Glutamatergic neuron (in vitro differentiated cells): Measurements from ENCODE around the gene ACAP2. TPM values are rescaled to one million over a fixed set of nuclear protein-coding genes. Genes with fewer than 3 reads are reported as not detected.

Source experiments
- DNase-seq: peaks from one replicate; pipeline ENCODE4 v3.0.0; 2022
- H3K27ac Mint-ChIP-seq: one replicate; pipeline ENCODE4 v1.8.0; 2020; ENCODE audit warnings: mild to moderate bottlenecking, mixed read lengths, inconsistent platforms; ENCODE audit not compliant: unreplicated experiment
- H3K27me3 Mint-ChIP-seq: one replicate; pipeline ENCODE4 v1.8.0; 2020; ENCODE audit warnings: mild to moderate bottlenecking, moderate library complexity, mixed read lengths, inconsistent platforms; ENCODE audit not compliant: unreplicated experiment
- H3K36me3 Mint-ChIP-seq: one replicate; pipeline ENCODE4 v1.8.0; 2020; ENCODE audit warnings: mild to moderate bottlenecking, mixed read lengths, inconsistent platforms; ENCODE audit not compliant: unreplicated experiment
- H3K4me1 Mint-ChIP-seq: one replicate; pipeline ENCODE4 v1.8.0; 2020; ENCODE audit warnings: mild to moderate bottlenecking, low read depth, mixed read lengths, inconsistent platforms; ENCODE audit not compliant: unreplicated experiment
- H3K4me3 Mint-ChIP-seq: one replicate; pipeline ENCODE4 v1.8.0; 2020; ENCODE audit warnings: mild to moderate bottlenecking, mixed read lengths, inconsistent platforms; ENCODE audit not compliant: unreplicated experiment
- H3K9me3 Mint-ChIP-seq: one replicate; pipeline ENCODE4 v1.8.0; 2020; ENCODE audit warnings: mild to moderate bottlenecking, moderate library complexity, mixed read lengths, inconsistent platforms; ENCODE audit not compliant: unreplicated experiment
- total RNA-seq: library from RNA; stranded (reverse); fragmentation: NEBNext Ultra II Directional; extraction: Animal tissue kit (Norgen Biotek cat#: 25700); gene quantifications from one replicate; pipeline ENCODE4 v1.2.1, GENCODE V29; 2021; ENCODE audit not compliant: unreplicated experiment
- TF ChIP-seq, protein P1 (sequence below): fragments of 200-600 bp; sonication (generic); IDR thresholded peaks from one replicate; pipeline ENCODE4 v1.5.0; 2021; ENCODE audit not compliant: partially characterized antibody, unreplicated experiment

The ACAP2 gene
- total RNA-seq, 1 donor from 2014 or later = 60.9 TPM

DNA sequence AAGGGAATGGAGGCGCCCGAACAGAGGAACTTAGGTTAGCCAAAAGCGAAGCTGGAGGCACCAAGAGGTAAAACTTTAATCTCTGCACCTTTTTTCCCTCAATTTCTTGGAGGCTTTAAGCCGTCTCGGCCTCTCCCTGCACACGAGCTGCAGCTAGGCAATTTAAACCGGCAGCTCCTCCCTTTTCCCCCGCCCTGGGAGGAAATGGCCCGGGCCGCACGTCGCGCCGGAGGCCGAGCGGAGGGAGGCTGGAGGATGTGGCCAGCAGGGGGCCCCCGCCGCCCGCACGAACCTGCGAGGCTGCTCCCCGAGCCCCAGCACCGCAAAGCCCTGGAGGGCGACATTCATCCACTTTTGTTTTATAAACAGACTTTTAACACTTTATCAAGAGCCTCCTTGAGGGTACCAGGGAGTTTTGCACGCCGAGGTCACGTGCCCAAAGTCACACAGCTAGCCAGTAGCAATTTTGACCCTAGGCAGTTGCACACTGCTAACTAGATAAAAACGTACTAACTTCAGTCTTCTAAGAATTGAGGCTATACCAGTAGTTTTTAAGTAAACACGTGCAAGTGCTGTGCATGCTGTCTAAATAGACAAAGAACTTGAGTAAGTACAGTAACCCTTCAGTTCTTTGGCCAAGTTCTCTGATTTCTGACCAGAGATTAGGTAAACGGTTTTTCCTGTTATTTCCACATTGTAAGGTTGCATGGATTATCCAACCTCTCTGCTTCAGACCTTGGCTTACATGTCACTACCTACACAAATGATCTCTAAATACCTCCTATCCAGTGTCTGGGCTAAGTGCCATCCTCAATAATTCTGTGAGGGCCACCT lies 171.2 kb downstream of the ACAP2 start:
- H3K4me3 Mint-ChIP-seq = peak overlapping the region; percentile 88
- no peaks in the 10 kb centered on the region for H3K36me3 Mint-ChIP-seq
- peak overlapping the region; percentile 38 for H3K27ac Mint-ChIP-seq
- peak; percentile 94 for DNase-seq
- TF ChIP-seq, protein P1, sequence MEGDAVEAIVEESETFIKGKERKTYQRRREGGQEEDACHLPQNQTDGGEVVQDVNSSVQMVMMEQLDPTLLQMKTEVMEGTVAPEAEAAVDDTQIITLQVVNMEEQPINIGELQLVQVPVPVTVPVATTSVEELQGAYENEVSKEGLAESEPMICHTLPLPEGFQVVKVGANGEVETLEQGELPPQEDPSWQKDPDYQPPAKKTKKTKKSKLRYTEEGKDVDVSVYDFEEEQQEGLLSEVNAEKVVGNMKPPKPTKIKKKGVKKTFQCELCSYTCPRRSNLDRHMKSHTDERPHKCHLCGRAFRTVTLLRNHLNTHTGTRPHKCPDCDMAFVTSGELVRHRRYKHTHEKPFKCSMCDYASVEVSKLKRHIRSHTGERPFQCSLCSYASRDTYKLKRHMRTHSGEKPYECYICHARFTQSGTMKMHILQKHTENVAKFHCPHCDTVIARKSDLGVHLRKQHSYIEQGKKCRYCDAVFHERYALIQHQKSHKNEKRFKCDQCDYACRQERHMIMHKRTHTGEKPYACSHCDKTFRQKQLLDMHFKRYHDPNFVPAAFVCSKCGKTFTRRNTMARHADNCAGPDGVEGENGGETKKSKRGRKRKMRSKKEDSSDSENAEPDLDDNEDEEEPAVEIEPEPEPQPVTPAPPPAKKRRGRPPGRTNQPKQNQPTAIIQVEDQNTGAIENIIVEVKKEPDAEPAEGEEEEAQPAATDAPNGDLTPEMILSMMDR = peak; percentile 92
- peaks cover 8% of the 10 kb centered on the region for H3K27me3 Mint-ChIP-seq
- peaks cover 7% of the 10 kb centered on the region for H3K9me3 Mint-ChIP-seq
- peaks cover 19% of the 10 kb centered on the region for H3K4me1 Mint-ChIP-seq

DNA sequence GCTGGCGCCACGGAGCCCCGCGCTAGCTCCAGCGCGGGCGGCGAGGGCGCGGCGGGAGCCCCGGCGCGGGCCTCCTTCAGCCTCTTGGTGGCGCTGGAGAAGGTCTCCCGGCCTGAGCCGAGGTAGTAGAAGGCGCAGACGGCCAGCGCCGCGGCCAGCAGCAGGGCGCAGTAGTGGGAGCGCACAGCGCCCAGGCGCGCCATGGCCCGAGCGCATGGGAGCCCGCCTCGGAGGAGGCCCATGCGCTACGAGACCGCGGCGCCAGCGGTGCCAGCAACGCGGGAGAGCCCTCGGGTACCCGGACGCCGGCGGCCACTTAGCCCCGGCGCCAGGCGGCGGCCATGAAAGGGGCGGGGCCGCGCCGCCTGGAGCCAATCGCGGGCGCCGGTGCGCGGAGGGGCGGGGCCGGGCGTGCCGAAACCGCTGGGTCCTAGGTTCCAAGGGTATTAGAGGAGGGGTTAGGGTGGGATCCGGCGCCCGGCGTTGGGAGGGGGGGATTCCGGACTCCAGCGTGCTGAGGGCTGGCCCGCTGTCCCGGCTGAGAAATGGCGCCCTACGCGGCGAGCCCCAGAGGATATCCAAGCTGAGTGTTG lies 171.9 kb downstream of the ACAP2 start, which contains the start of gene XXYLT1:
Gene XXYLT1 (minus strand): TSS at position 343 of the 593 bp plus-strand sequence. CDS start 101 bp downstream, at position 242.
- H3K4me1 Mint-ChIP-seq = peaks cover 20% of the 10 kb centered on the region
- H3K36me3 Mint-ChIP-seq = no peaks in the 10 kb centered on the region
- peaks cover 8% of the 10 kb centered on the region for H3K27me3 Mint-ChIP-seq
- peak; percentile 98 for DNase-seq
- H3K4me3 Mint-ChIP-seq = peak within 1 kb of the TSS; percentile 95
- peaks cover 7% of the 10 kb centered on the region for H3K9me3 Mint-ChIP-seq
- TF ChIP-seq, protein P1 = no peak
- peak within 1 kb of the TSS; percentile 89 for H3K27ac Mint-ChIP-seq

DNA sequence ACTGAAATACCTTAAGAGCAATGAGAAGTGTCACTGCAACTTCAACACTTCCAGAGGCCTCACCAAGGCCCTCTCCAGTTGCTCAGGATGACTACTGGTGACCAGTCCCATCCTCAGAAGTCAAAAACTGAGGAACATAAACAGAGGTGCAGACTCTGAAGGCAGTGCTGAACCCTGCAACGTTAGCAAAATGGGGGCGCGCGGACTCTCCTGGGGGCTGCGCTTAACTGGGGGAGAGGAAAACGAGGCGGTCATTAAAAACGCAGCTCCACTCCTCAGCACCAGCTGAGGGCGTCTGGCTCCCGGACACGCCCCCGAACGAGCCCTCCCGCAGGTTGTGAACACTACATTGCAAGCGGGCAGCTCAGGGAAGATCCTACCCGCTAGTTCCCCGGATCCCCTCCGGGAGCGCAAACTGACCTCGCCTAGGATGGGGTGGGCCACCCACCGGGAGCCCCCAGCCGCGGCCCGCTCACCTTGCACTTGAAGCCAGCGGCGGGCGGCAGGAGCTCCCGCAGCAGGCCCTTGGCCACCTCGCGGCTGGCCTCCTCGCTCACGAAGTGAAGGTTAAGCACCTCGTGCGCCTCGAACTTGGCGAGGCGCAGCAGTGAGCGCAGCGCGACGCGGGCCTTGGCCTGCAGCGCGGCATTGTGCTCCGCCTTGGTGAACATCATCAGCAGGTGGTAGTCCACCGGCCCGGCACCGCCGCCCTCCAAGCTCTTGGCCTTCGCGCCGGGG lies 172.6 kb downstream of the ACAP2 start:
- no peaks in the 10 kb centered on the region for H3K36me3 Mint-ChIP-seq
- H3K9me3 Mint-ChIP-seq = peaks cover 7% of the 10 kb centered on the region
- H3K27ac Mint-ChIP-seq = peak overlapping the region; percentile 89
- peaks cover 22% of the 10 kb centered on the region for H3K4me1 Mint-ChIP-seq
- H3K27me3 Mint-ChIP-seq = peaks cover 9% of the 10 kb centered on the region
- peak overlapping the region; percentile 95 for H3K4me3 Mint-ChIP-seq
- peak; percentile 76 for DNase-seq
- TF ChIP-seq, protein P1 = no peak

DNA sequence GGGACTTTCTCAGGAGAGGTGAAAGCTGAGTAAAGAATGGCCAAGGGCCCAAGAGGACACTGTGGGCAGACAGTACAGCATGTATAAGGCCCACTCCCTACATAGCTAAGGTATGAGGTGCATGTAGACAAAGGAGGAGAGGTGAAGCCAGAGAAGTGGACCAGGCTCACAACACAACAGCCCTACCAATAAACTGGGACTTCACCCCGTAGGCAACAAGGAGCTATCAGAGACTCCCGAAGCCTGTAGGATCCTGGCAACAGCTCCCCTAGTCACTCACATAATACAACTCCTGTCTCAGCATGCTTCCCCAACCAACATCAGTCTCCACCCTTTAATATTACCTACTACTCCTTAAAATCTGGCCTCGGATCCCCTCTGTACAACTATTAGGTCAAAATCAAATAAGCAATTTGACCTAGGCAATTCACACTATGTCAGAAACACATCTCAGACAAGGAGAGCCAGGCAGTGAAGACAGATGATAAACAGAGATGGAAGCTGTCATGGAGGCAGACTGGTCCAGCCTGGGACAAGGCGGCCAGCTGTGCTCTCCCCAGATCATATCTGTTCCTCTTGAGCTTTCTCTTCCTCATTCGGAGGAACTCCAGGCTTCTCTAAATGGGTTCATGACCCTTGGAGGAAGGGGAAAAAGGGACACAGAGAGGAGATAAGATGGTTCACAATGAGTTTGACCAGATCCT lies 173.3 kb downstream of the ACAP2 start:
- Mint-ChIP-seq H3K4me1 (peaks cover 22% of the 10 kb centered on the region), H3K36me3 (no peaks in the 10 kb centered on the region), H3K27me3 (peaks cover 11% of the 10 kb centered on the region), H3K4me3 (peak overlapping the region; percentile 95), H3K27ac (peak overlapping the region; percentile 89), H3K9me3 (peaks cover 7% of the 10 kb centered on the region)
- TF ChIP-seq, protein P1 = no peak
- no peak for DNase-seq
